K562 (cell line): Measurements from ENCODE around the gene CD72. TPM values are rescaled to one million over a fixed set of nuclear protein-coding genes. Genes with fewer than 3 reads are reported as not detected.

Experiments used
- ATAC-seq: fragments of 200-7000 bp; cut with Tn5 transposase; 3 replicates; pipeline ENCODE4 v1.9.1; 2020; ENCODE audit warnings: moderate library complexity
- BruUV-seq: library from RNA; stranded (reverse); fragments of 400-500 nt; replicated peaks from 2 replicates; lab custom pipeline; 2021; lab: Mats Ljungman, UMichigan
- CTCF ChIA-PET: fragments of 300-600 bp; formaldehyde crosslinking; extraction: SDS; loops from one replicate; lab custom pipeline; 2021; ENCODE audit warnings: low intra/inter-chr PET ratio; lab: Yijun Ruan, JAX
- POLR2A ChIA-PET: fragments of 300-600, 350-650 bp; sonication (Branson Sonifier 250); formaldehyde crosslinking; extraction: SDS; loops from one replicate; lab custom pipeline; 2021; ENCODE audit warnings: antibody characterized with exemption, inconsistent platforms; lab: Yijun Ruan, JAX
- DNase-seq, 4 experiments: peaks; one replicate each; pipeline versions ENCODE4 v3.0.0 to v3.0.0-alpha.2; 2011 to 2018; ENCODE audit warnings: low spot score in 3 of 4, mixed read lengths in 3 of 4; ENCODE audit errors: extremely low read depth in 1 of 4
- FAIRE-seq: peaks from 2 replicates; lab custom pipeline; 2011; peaks lifted over from hg19 to GRCh38; lab: Jason Lieb, UNC
- H2AFZ ChIP-seq: 2 replicates; pipeline ENCODE4 v1.6.0; 2011; ENCODE audit warnings: low read depth, low read length, control low read depth, inconsistent platforms
- H3K27ac ChIP-seq: fragments of 200-600 bp; 3 replicates; pipeline ENCODE4 v1.8.0; 2011; ENCODE audit warnings: low read depth, mild to moderate bottlenecking, control low read depth, inconsistent platforms, low read length, moderate library complexity, mixed read lengths; ENCODE audit errors: extremely low read depth
- H3K27me3 ChIP-seq, 2 experiments: fragments of 300-600 bp in 1 of 2; 2 replicates in 1 of 2; 3 replicates in 1 of 2; pipeline versions ENCODE4 v1.6.0 to v1.8.0; 2011; ENCODE audit warnings: inconsistent platforms in 2 of 2, low read length in 2 of 2, mild to moderate bottlenecking in 1 of 2, mixed read lengths in 1 of 2, moderate library complexity in 1 of 2; ENCODE audit not compliant: control insufficient read depth in 2 of 2, insufficient read depth in 2 of 2
- H3K36me3 ChIP-seq: fragments of 300-600 bp; 3 replicates; pipeline ENCODE4 v1.8.0; 2011; ENCODE audit warnings: mild to moderate bottlenecking, low read length, inconsistent platforms; ENCODE audit not compliant: control insufficient read depth, insufficient read depth
- H3K4me1 ChIP-seq, 2 experiments: fragments of 200-600 bp in 1 of 2; replicated peaks in 1 of 2; 2 replicates in 1 of 2; 3 replicates in 1 of 2; pipeline versions ENCODE4 v1.5.1 to v1.8.0; 2011; ENCODE audit warnings: inconsistent platforms in 2 of 2, low read length in 2 of 2, mild to moderate bottlenecking in 1 of 2, mixed read lengths in 1 of 2, moderate library complexity in 1 of 2; ENCODE audit not compliant: control insufficient read depth in 2 of 2, insufficient read depth in 2 of 2
- H3K4me2 ChIP-seq: 2 replicates; pipeline ENCODE4 v1.6.1; 2011; ENCODE audit warnings: low read length, control low read depth, inconsistent platforms, mixed read lengths; ENCODE audit not compliant: insufficient read depth
- H3K4me3 ChIP-seq: fragments of 200-600 bp; sonication (generic), shearing (Covaris generic); 2 replicates; pipeline ENCODE4 v1.5.1; 2016; ENCODE audit warnings: control low read depth, inconsistent platforms
- H3K79me2 ChIP-seq: fragments of 200-600 bp; 3 replicates; pipeline ENCODE4 v1.8.0; 2011; ENCODE audit warnings: low read length, inconsistent platforms; ENCODE audit not compliant: control insufficient read depth, insufficient read depth
- H3K9ac ChIP-seq, 2 experiments: 2 replicates each; pipeline versions ENCODE4 v1.6.0 to v1.6.1; 2011; ENCODE audit warnings: low read depth in 2 of 2, low read length in 2 of 2, control low read depth in 1 of 2, inconsistent platforms in 1 of 2, mild to moderate bottlenecking in 1 of 2, mixed read lengths in 1 of 2; ENCODE audit not compliant: insufficient read depth in 1 of 2
- H3K9me1 ChIP-seq: one replicate; pipeline ENCODE4 v1.6.0; 2011; ENCODE audit warnings: inconsistent platforms, mild to moderate bottlenecking, low read length, moderate library complexity; ENCODE audit not compliant: control insufficient read depth, insufficient read depth
- H3K9me3 ChIP-seq: replicated peaks from 2 replicates; pipeline ENCODE4 v1.5.1; 2011; ENCODE audit warnings: low read depth, low read length, inconsistent platforms; ENCODE audit not compliant: control insufficient read depth, insufficient read depth
- H4K20me1 ChIP-seq: replicated peaks from 2 replicates; pipeline ENCODE4 v1.6.1; 2011; ENCODE audit warnings: low read length, inconsistent platforms, mixed read lengths; ENCODE audit not compliant: control insufficient read depth, insufficient read depth
- HMG20B ChIP-seq: fragments of 250-450 bp; sonication (Bioruptor Pico); IDR thresholded peaks from 2 replicates; pipeline ENCODE4 v1.5.0; 2021; ENCODE audit warnings: mild to moderate bottlenecking
- RAD21 ChIP-seq, 2 experiments: fragments of 250-450 bp in 1 of 2; fragments of 450-650 bp in 1 of 2; sonication (Bioruptor Pico) in 1 of 2; formaldehyde crosslinking in 1 of 2; IDR thresholded peaks in 1 of 2; conservative IDR thresholded peaks in 1 of 2; 2 replicates each; pipeline versions ENCODE4 v1.4.0 to v1.8.0; 2020 to 2022; ENCODE audit warnings: mild to moderate bottlenecking in 2 of 2, moderate library complexity in 1 of 2
- YBX1 ChIP-seq: fragments of 450-650 bp; IDR thresholded peaks from 2 replicates; pipeline ENCODE4 v1.7.1; 2016; ENCODE audit warnings: mild to moderate bottlenecking
- WGBS: fragments of 100-300 bp; shearing (Covaris generic); methylation state at CpG from one replicate; pipeline ENCODE4 v1.1.6; 2016; ENCODE audit warnings: low coverage, mixed read lengths; ENCODE audit not compliant: insufficient coverage; ENCODE audit errors: missing lambda C conversion rate; 5-methylcytosine and 5-hydroxymethylcytosine counted together
- in situ Hi-C: fragments of 300-500 bp; cut with MboI; formaldehyde crosslinking; loops from 4 replicates; pipeline ENCODE4 v1.15.0; 2018; ENCODE audit warnings: inconsistent platforms, mixed read lengths
- intact Hi-C: fragments of 100-400 bp; cut with micrococcal nuclease; formaldehyde crosslinking; loops from 2 replicates; pipeline ENCODE4 v1.14.2; 2022
- polyA plus RNA-seq, 8 experiments: library from polyadenylated mRNA; depleted of rRNA in 4 of 8; stranded (reverse) in 5 of 8; unstranded in 3 of 8; fragments of >200 nt; fragmentation: Nextera tagmentation in 2 of 8; fragmentation: Illumina TruSeq in 1 of 8; extraction: Ambion mirVana in 2 of 8; extraction: Trizol in 1 of 8; gene quantifications; 2 replicates each; pipeline versions ENCODE4 v1.2.1 to v1.2.3, GENCODE V29; 2011 to 2014; ENCODE audit warnings: inconsistent platforms in 1 of 8, missing spikeins in 1 of 8
- total RNA-seq, 7 experiments: library from RNA; depleted of rRNA in 6 of 7; stranded (reverse); fragments of >200 nt in 6 of 7; fragmentation: Illumina TruSeq in 2 of 7; extraction: Trizol in 2 of 7; gene quantifications; 2 replicates each; pipeline versions ENCODE4 v1.2.1 to v1.2.3, GENCODE V29; 2011 to 2021; ENCODE audit warnings: low replicate concordance in 1 of 7
- TF ChIP-seq, protein P1 (sequence below): fragments of 200-600 bp; sonication (generic); IDR thresholded peaks from one replicate; pipeline ENCODE4 v1.6.1; 2012; ENCODE audit warnings: mild to moderate bottlenecking, low read depth, low read length, inconsistent platforms
- TF ChIP-seq, protein P2 (sequence below), 2 experiments: fragments of 450-650 bp in 1 of 2; sonication (generic) in 1 of 2; formaldehyde crosslinking in 1 of 2; IDR thresholded peaks in 1 of 2; conservative IDR thresholded peaks in 1 of 2; 2 replicates each; pipeline versions ENCODE4 v1.6.1 to v1.8.1; 2016 to 2023; ENCODE audit warnings: mild to moderate bottlenecking in 2 of 2, moderate library complexity in 2 of 2, inconsistent platforms in 1 of 2, missing genetic modification reagents in 1 of 2
- TF ChIP-seq, protein P3 (sequence below), 2 experiments: fragments of 450-650 bp; conservative IDR thresholded peaks; 2 replicates each; pipeline ENCODE4 v1.6.1; 2017; ENCODE audit warnings: mild to moderate bottlenecking in 2 of 2, moderate library complexity in 2 of 2

CD72 gene
- total and polyA plus RNA-seq, 9 of the 15 experiments (the other 6 are each of a cell fraction or from before 2014, with no cell fraction given): 0.11 to 0.78 (median 0.27) TPM; not detected in 1

DNA sequence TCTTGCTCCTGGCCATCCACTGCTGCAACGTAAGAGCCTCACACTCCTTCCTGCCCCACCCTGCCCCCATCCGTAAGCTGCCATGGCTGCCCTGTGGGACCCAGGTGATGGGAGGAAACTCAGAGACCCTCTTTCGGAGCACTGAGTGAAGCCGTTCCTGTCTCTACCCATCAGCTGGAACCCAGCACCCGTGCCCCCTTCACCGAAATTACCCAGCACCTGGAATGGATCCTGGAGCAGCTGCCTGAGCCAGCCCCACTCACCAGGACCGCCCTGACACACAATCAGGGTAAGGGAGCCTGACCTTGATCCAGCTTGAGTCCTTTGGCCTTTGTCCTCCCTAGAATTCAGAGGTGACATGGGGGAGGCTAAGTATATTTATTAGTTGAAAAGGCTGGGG lies 10.0 kb downstream of the CD72 start:
- H3K9me3 ChIP-seq: no peaks in the 10 kb centered on the region
- H3K79me2 ChIP-seq: 0 out of 3 replicates have a peak, but pooled peaks cover 4% of the 10 kb centered on the region
- H3K4me1 ChIP-seq: peaks cover 2 to 21% of the 10 kb centered on the region in 2 experiments; a peak in 3 of 5 replicates
- no peaks in the 10 kb centered on the region for H3K9me1 ChIP-seq
- no peak overlapping the region for H2AFZ ChIP-seq
- BruUV-seq: no TSS peak
- ChIA-PET CTCF (no interaction called here), POLR2A (interaction anchor here (0.6 to 1.0 kb wide), 2 partner anchors 119 to 124 kb away, joined by 3 to 5 read pairs; partner anchors contain the start of gene CREB3)
- intact Hi-C loops (no loop called here), in situ Hi-C loops (loop anchor here (5.0 kb wide), 1 partner anchor 39 kb away; no protein-coding TSS in a partner anchor)
- FAIRE-seq (no peak), DNase-seq (no peak), ATAC-seq (no peak)
- 56% methylated on average over 3 of the region's 7 CpGs for WGBS
- no peaks in the 10 kb centered on the region for H3K27me3 ChIP-seq
- no peak overlapping the region for H3K9ac ChIP-seq
- H3K4me3 ChIP-seq: no peak overlapping the region
- no peaks in the 10 kb centered on the region for H4K20me1 ChIP-seq
- no peak overlapping the region for H3K27ac ChIP-seq
- peaks cover 11% of the 10 kb centered on the region; the same call in 1 of the 3 replicates for H3K36me3 ChIP-seq
- no peak overlapping the region for H3K4me2 ChIP-seq
- no peak for TF ChIP-seq YBX1
- TF ChIP-seq, protein P1, sequence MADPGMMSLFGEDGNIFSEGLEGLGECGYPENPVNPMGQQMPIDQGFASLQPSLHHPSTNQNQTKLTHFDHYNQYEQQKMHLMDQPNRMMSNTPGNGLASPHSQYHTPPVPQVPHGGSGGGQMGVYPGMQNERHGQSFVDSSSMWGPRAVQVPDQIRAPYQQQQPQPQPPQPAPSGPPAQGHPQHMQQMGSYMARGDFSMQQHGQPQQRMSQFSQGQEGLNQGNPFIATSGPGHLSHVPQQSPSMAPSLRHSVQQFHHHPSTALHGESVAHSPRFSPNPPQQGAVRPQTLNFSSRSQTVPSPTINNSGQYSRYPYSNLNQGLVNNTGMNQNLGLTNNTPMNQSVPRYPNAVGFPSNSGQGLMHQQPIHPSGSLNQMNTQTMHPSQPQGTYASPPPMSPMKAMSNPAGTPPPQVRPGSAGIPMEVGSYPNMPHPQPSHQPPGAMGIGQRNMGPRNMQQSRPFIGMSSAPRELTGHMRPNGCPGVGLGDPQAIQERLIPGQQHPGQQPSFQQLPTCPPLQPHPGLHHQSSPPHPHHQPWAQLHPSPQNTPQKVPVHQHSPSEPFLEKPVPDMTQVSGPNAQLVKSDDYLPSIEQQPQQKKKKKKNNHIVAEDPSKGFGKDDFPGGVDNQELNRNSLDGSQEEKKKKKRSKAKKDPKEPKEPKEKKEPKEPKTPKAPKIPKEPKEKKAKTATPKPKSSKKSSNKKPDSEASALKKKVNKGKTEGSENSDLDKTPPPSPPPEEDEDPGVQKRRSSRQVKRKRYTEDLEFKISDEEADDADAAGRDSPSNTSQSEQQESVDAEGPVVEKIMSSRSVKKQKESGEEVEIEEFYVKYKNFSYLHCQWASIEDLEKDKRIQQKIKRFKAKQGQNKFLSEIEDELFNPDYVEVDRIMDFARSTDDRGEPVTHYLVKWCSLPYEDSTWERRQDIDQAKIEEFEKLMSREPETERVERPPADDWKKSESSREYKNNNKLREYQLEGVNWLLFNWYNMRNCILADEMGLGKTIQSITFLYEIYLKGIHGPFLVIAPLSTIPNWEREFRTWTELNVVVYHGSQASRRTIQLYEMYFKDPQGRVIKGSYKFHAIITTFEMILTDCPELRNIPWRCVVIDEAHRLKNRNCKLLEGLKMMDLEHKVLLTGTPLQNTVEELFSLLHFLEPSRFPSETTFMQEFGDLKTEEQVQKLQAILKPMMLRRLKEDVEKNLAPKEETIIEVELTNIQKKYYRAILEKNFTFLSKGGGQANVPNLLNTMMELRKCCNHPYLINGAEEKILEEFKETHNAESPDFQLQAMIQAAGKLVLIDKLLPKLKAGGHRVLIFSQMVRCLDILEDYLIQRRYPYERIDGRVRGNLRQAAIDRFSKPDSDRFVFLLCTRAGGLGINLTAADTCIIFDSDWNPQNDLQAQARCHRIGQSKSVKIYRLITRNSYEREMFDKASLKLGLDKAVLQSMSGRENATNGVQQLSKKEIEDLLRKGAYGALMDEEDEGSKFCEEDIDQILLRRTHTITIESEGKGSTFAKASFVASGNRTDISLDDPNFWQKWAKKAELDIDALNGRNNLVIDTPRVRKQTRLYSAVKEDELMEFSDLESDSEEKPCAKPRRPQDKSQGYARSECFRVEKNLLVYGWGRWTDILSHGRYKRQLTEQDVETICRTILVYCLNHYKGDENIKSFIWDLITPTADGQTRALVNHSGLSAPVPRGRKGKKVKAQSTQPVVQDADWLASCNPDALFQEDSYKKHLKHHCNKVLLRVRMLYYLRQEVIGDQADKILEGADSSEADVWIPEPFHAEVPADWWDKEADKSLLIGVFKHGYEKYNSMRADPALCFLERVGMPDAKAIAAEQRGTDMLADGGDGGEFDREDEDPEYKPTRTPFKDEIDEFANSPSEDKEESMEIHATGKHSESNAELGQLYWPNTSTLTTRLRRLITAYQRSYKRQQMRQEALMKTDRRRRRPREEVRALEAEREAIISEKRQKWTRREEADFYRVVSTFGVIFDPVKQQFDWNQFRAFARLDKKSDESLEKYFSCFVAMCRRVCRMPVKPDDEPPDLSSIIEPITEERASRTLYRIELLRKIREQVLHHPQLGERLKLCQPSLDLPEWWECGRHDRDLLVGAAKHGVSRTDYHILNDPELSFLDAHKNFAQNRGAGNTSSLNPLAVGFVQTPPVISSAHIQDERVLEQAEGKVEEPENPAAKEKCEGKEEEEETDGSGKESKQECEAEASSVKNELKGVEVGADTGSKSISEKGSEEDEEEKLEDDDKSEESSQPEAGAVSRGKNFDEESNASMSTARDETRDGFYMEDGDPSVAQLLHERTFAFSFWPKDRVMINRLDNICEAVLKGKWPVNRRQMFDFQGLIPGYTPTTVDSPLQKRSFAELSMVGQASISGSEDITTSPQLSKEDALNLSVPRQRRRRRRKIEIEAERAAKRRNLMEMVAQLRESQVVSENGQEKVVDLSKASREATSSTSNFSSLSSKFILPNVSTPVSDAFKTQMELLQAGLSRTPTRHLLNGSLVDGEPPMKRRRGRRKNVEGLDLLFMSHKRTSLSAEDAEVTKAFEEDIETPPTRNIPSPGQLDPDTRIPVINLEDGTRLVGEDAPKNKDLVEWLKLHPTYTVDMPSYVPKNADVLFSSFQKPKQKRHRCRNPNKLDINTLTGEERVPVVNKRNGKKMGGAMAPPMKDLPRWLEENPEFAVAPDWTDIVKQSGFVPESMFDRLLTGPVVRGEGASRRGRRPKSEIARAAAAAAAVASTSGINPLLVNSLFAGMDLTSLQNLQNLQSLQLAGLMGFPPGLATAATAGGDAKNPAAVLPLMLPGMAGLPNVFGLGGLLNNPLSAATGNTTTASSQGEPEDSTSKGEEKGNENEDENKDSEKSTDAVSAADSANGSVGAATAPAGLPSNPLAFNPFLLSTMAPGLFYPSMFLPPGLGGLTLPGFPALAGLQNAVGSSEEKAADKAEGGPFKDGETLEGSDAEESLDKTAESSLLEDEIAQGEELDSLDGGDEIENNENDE: no peak
- TF ChIP-seq, protein P2, sequence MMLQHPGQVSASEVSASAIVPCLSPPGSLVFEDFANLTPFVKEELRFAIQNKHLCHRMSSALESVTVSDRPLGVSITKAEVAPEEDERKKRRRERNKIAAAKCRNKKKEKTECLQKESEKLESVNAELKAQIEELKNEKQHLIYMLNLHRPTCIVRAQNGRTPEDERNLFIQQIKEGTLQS (IDR thresholded peaks at IDR 0.05): no peak
- TF ChIP-seq, protein P2 (CRISPR knock-in tag; conservative IDR thresholded peaks at IDR 0.05): no peak
- no peak for TF ChIP-seq HMG20B (CRISPR knock-in tag)
- TF ChIP-seq, protein P3, sequence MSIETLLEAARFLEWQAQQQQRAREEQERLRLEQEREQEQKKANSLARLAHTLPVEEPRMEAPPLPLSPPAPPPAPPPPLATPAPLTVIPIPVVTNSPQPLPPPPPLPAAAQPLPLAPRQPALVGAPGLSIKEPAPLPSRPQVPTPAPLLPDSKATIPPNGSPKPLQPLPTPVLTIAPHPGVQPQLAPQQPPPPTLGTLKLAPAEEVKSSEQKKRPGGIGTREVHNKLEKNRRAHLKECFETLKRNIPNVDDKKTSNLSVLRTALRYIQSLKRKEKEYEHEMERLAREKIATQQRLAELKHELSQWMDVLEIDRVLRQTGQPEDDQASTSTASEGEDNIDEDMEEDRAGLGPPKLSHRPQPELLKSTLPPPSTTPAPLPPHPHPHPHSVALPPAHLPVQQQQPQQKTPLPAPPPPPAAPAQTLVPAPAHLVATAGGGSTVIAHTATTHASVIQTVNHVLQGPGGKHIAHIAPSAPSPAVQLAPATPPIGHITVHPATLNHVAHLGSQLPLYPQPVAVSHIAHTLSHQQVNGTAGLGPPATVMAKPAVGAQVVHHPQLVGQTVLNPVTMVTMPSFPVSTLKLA (conservative IDR thresholded peaks at IDR 0.05): no peak
- TF ChIP-seq RAD21 (CRISPR knock-in tag; conservative IDR thresholded peaks at IDR 0.05 in 1 of 2, IDR thresholded peaks at IDR 0.05 in 1 of 2): no peak
